Activated T-cell treated with anti-CD3 and anti-CD28 coated beads, Interleukin-2, amount 50 U/mL, for 72 hours (primary cell): ENCODE results near the gene SCPEP1. TPM values are rescaled to one million over a fixed set of nuclear protein-coding genes. Genes with fewer than 3 reads are reported as not detected.

ENCODE experiments used
- ATAC-seq, 2 donors: fragments of 150-1000 bp; cut with Tn5 transposase; replicated peaks in 1 of 2; 2 replicates each; pipeline ENCODE4 v1.10.0; 2021; ENCODE audit warnings: moderate library complexity in 2 of 2, mild to moderate bottlenecking in 1 of 2
- DNase-seq, 2 donors: peaks; one replicate each; pipeline ENCODE4 v3.0.0; 2021 to 2022; ENCODE audit warnings: mixed read lengths in 1 of 2
- H3K27ac Mint-ChIP-seq: one replicate; pipeline ENCODE4 v1.8.0; 2022; ENCODE audit warnings: mild to moderate bottlenecking, moderate library complexity, mixed read lengths
- H3K27me3 Mint-ChIP-seq: one replicate; pipeline ENCODE4 v1.8.0; 2022; ENCODE audit warnings: low read depth, mixed read lengths
- H3K36me3 Mint-ChIP-seq, 2 donors: one replicate each; pipeline ENCODE4 v1.8.0; 2022; ENCODE audit warnings: mixed read lengths in 2 of 2, mild to moderate bottlenecking in 1 of 2; ENCODE audit not compliant: insufficient read depth in 2 of 2
- H3K4me1 Mint-ChIP-seq: one replicate; pipeline ENCODE4 v1.8.0; 2022; ENCODE audit warnings: low read depth, mixed read lengths
- H3K4me3 Mint-ChIP-seq, 2 donors: one replicate each; pipeline ENCODE4 v1.8.0; 2022; ENCODE audit warnings: mild to moderate bottlenecking in 2 of 2, mixed read lengths in 2 of 2, moderate library complexity in 2 of 2
- H3K9me3 Mint-ChIP-seq, 2 donors: one replicate each; pipeline ENCODE4 v1.8.0; 2022; ENCODE audit warnings: mixed read lengths in 2 of 2
- total RNA-seq, 2 donors: library from RNA; stranded (reverse); gene quantifications; one replicate each; pipeline ENCODE4 v1.2.3, GENCODE V29; 2022

The SCPEP1 gene
- total RNA-seq, 2 donors from 2014 or later = 28.0 to 34.7 TPM

GRCh38 chr17:57017625-57018024 lies 39.7 kb downstream of the SCPEP1 start:
- Mint-ChIP-seq H3K4me1 (no peaks in the 10 kb centered on the region), H3K27ac (no peak overlapping the region), H3K27me3 (peaks cover 20% of the 10 kb centered on the region), H3K36me3 (no peaks in the 10 kb centered on the region), H3K4me3 (no peak overlapping the region), H3K9me3 (no peaks in the 10 kb centered on the region)
- ATAC-seq = no peak
- DNase-seq = no peak

- no peaks in the 10 kb centered on the region for H3K36me3 Mint-ChIP-seq
- ATAC-seq (no peak), DNase-seq (no peak)
- no peaks in the 10 kb centered on the region for H3K9me3 Mint-ChIP-seq
- H3K27ac Mint-ChIP-seq = no peak overlapping the region
- H3K4me1 Mint-ChIP-seq = no peaks in the 10 kb centered on the region
- no peak overlapping the region for H3K4me3 Mint-ChIP-seq
- H3K27me3 Mint-ChIP-seq = peaks cover 20% of the 10 kb centered on the region
Measured at GRCh38 chr17:57020208-57020607, 42.3 kb downstream of the SCPEP1 start.

- no peak overlapping the region for H3K27ac Mint-ChIP-seq
- DNase-seq = no peak
- H3K36me3 Mint-ChIP-seq = peaks cover 0 to 2% of the 10 kb centered on the region in 2 donors
- no peaks in the 10 kb centered on the region for H3K4me1 Mint-ChIP-seq
- no peak for ATAC-seq
- H3K27me3 Mint-ChIP-seq = peaks cover 25% of the 10 kb centered on the region
- no peak overlapping the region for H3K4me3 Mint-ChIP-seq
- no peaks in the 10 kb centered on the region for H3K9me3 Mint-ChIP-seq
Measured at GRCh38 chr17:57021226-57021940, 43.5 kb downstream of the SCPEP1 start.

- Mint-ChIP-seq H3K4me3 (no peak overlapping the region), H3K27ac (no peak overlapping the region), H3K36me3 (peaks cover 5 to 6% of the 10 kb centered on the region in 2 donors), H3K27me3 (peaks cover 6% of the 10 kb centered on the region), H3K9me3 (peaks cover 4% of the 10 kb centered on the region in 2 donors), H3K4me1 (no peaks in the 10 kb centered on the region)
- no peak for ATAC-seq
- DNase-seq = no peak
Measured at GRCh38 chr17:57025876-57026275, 47.9 kb downstream of the SCPEP1 start.

GRCh38 chr17:57027852-57028251 lies 49.9 kb downstream of the SCPEP1 start:
- Mint-ChIP-seq H3K36me3 (peaks cover 5 to 6% of the 10 kb centered on the region in 2 donors), H3K9me3 (peaks cover 4% of the 10 kb centered on the region in 2 donors)
- ATAC-seq = no peak

GRCh38 chr17:57032343-57032742 lies 54.4 kb downstream of the SCPEP1 start:
- peaks cover 4% of the 10 kb centered on the region in 2 donors for H3K9me3 Mint-ChIP-seq
- DNase-seq (no peak), ATAC-seq (no peak)
- H3K27ac Mint-ChIP-seq = no peak overlapping the region
- no peaks in the 10 kb centered on the region for H3K4me1 Mint-ChIP-seq
- peaks cover 17% of the 10 kb centered on the region for H3K27me3 Mint-ChIP-seq
- H3K4me3 Mint-ChIP-seq = no peak overlapping the region
- peaks cover 3 to 6% of the 10 kb centered on the region in 2 donors for H3K36me3 Mint-ChIP-seq

More at GRCh38 chr17:57027852-57028251, 49.9 kb downstream of the SCPEP1 start:
- peaks cover 6% of the 10 kb centered on the region for H3K27me3 Mint-ChIP-seq
- DNase-seq = no peak
- H3K4me1 Mint-ChIP-seq = no peaks in the 10 kb centered on the region
- H3K27ac Mint-ChIP-seq = no peak overlapping the region
- H3K4me3 Mint-ChIP-seq = no peak overlapping the region

GRCh38 chr17:57033296-57033695 lies 55.4 kb downstream of the SCPEP1 start:
- peaks cover 3% of the 10 kb centered on the region in 2 donors for H3K36me3 Mint-ChIP-seq
- no peak for DNase-seq
- H3K4me1 Mint-ChIP-seq = no peaks in the 10 kb centered on the region
- H3K27me3 Mint-ChIP-seq = peaks cover 20% of the 10 kb centered on the region
- no peak for ATAC-seq
- no peak overlapping the region for H3K27ac Mint-ChIP-seq
- no peak overlapping the region for H3K4me3 Mint-ChIP-seq
- peaks cover 3% of the 10 kb centered on the region in 2 donors for H3K9me3 Mint-ChIP-seq

GRCh38 chr17:57034807-57035754 lies 57.1 kb downstream of the SCPEP1 start:
- Mint-ChIP-seq H3K27ac (no peak overlapping the region), H3K36me3 (no peaks in the 10 kb centered on the region), H3K27me3 (peaks cover 37% of the 10 kb centered on the region), H3K4me3 (no peak overlapping the region), H3K9me3 (no peaks in the 10 kb centered on the region), H3K4me1 (no peaks in the 10 kb centered on the region)
- no peak for ATAC-seq
- DNase-seq = no peak

- ATAC-seq = no peak
- H3K4me1 Mint-ChIP-seq = no peaks in the 10 kb centered on the region
- peaks cover 41% of the 10 kb centered on the region for H3K27me3 Mint-ChIP-seq
Measured at GRCh38 chr17:57035971-57036481, 58.1 kb downstream of the SCPEP1 start.

GRCh38 chr17:57037411-57037810 lies 59.5 kb downstream of the SCPEP1 start:
- H3K4me1 Mint-ChIP-seq = no peaks in the 10 kb centered on the region
- H3K9me3 Mint-ChIP-seq = no peaks in the 10 kb centered on the region
- H3K36me3 Mint-ChIP-seq = no peaks in the 10 kb centered on the region
- ATAC-seq (no peak), DNase-seq (no peak)
- H3K27ac Mint-ChIP-seq = no peak overlapping the region
- H3K4me3 Mint-ChIP-seq = no peak overlapping the region
- H3K27me3 Mint-ChIP-seq = peaks cover 41% of the 10 kb centered on the region

More at GRCh38 chr17:57035971-57036481, 58.1 kb downstream of the SCPEP1 start:
- Mint-ChIP-seq H3K36me3 (no peaks in the 10 kb centered on the region), H3K27ac (no peak overlapping the region), H3K4me3 (no peak overlapping the region), H3K9me3 (no peaks in the 10 kb centered on the region)
- no peak for DNase-seq

- DNase-seq = no peak
- ATAC-seq = no peak
- no peaks in the 10 kb centered on the region for H3K9me3 Mint-ChIP-seq
- no peak overlapping the region for H3K4me3 Mint-ChIP-seq
- no peaks in the 10 kb centered on the region for H3K4me1 Mint-ChIP-seq
- no peak overlapping the region for H3K27ac Mint-ChIP-seq
- H3K36me3 Mint-ChIP-seq = no peaks in the 10 kb centered on the region
- peaks cover 52% of the 10 kb centered on the region for H3K27me3 Mint-ChIP-seq
Measured at GRCh38 chr17:57038486-57038885, 60.6 kb downstream of the SCPEP1 start.

GRCh38 chr17:57040571-57040970 lies 62.6 kb downstream of the SCPEP1 start:
- no peaks in the 10 kb centered on the region for H3K36me3 Mint-ChIP-seq
- peaks cover 72% of the 10 kb centered on the region for H3K27me3 Mint-ChIP-seq

GRCh38 chr17:57043276-57043675 lies 65.3 kb downstream of the SCPEP1 start:
- H3K9me3 Mint-ChIP-seq = no peaks in the 10 kb centered on the region
- ATAC-seq = no peak
- no peak overlapping the region for H3K4me3 Mint-ChIP-seq
- H3K4me1 Mint-ChIP-seq = peaks cover 18% of the 10 kb centered on the region
- DNase-seq = no peak
- no peak overlapping the region for H3K27ac Mint-ChIP-seq
- H3K36me3 Mint-ChIP-seq = no peaks in the 10 kb centered on the region
- H3K27me3 Mint-ChIP-seq = peaks cover 73% of the 10 kb centered on the region

More at GRCh38 chr17:57040571-57040970, 62.6 kb downstream of the SCPEP1 start:
- ATAC-seq (no peak), DNase-seq (no peak)
- Mint-ChIP-seq H3K27ac (no peak overlapping the region), H3K4me3 (no peak overlapping the region), H3K9me3 (no peaks in the 10 kb centered on the region), H3K4me1 (peaks cover 5% of the 10 kb centered on the region)
